Measurements from ENCODE around the gene KCNIP3. TPM values are rescaled to one million over a fixed set of nuclear protein-coding genes. Genes with fewer than 3 reads are reported as not detected.

KCNIP3 gene
- total RNA-seq, 1 donor = 2.6 TPM

- no peak overlapping the region for H3K4me3 ChIP-seq (ENCODE audit: low read depth, low read length)
- TF ChIP-seq, protein P1, sequence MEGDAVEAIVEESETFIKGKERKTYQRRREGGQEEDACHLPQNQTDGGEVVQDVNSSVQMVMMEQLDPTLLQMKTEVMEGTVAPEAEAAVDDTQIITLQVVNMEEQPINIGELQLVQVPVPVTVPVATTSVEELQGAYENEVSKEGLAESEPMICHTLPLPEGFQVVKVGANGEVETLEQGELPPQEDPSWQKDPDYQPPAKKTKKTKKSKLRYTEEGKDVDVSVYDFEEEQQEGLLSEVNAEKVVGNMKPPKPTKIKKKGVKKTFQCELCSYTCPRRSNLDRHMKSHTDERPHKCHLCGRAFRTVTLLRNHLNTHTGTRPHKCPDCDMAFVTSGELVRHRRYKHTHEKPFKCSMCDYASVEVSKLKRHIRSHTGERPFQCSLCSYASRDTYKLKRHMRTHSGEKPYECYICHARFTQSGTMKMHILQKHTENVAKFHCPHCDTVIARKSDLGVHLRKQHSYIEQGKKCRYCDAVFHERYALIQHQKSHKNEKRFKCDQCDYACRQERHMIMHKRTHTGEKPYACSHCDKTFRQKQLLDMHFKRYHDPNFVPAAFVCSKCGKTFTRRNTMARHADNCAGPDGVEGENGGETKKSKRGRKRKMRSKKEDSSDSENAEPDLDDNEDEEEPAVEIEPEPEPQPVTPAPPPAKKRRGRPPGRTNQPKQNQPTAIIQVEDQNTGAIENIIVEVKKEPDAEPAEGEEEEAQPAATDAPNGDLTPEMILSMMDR (IDR thresholded peaks at IDR 0.05; ENCODE audit: insufficient read depth, low read depth, low read length) = no peak
- no peak for DNase-seq (ENCODE audit: low read depth)
Observed at GRCh38 chr2:95284886-95285541, 12.1 kb upstream of the KCNIP3 start.

- no peak for DNase-seq (ENCODE audit: low read depth)
- TF ChIP-seq, protein P1 (IDR thresholded peaks at IDR 0.05; ENCODE audit: insufficient read depth, low read depth, low read length) = no peak
- H3K4me3 ChIP-seq (ENCODE audit: low read depth, low read length) = no peak overlapping the region
Observed at GRCh38 chr2:95285542-95285932, 11.6 kb upstream of the KCNIP3 start.

DNA sequence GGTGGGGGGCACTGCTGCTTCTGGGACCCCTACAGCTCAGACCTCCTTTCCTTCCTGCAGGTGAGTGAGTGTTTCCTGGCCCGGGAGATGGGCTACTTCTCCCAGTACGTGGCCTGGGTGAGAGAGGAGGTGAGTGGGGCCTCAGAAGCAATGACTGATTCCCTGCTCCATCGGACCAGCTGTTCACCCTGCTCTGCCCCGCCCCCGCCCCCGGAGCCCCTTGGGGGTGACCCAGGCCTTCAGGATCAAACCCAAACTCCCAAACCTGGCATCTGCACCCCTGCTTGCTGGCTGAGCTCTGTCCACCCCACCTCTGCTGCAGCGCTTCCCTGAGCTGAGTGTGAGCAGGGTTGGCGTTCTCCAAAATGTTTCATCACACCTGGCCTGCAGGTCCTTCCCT lies 9.8 kb upstream of the KCNIP3 start:
- TF ChIP-seq, protein P1 (IDR thresholded peaks at IDR 0.05; ENCODE audit: insufficient read depth, low read depth, low read length) = no peak
- DNase-seq (ENCODE audit: low read depth) = no peak
- H3K4me3 ChIP-seq (ENCODE audit: low read depth, low read length) = no peak overlapping the region

GRCh38 chr2:95287806-95288205 lies 9.3 kb upstream of the KCNIP3 start:
- TF ChIP-seq, protein P1 (IDR thresholded peaks at IDR 0.05; ENCODE audit: insufficient read depth, low read depth, low read length) = no peak
- H3K4me3 ChIP-seq (ENCODE audit: low read depth, low read length) = no peak overlapping the region
- DNase-seq (ENCODE audit: low read depth) = no peak

DNA sequence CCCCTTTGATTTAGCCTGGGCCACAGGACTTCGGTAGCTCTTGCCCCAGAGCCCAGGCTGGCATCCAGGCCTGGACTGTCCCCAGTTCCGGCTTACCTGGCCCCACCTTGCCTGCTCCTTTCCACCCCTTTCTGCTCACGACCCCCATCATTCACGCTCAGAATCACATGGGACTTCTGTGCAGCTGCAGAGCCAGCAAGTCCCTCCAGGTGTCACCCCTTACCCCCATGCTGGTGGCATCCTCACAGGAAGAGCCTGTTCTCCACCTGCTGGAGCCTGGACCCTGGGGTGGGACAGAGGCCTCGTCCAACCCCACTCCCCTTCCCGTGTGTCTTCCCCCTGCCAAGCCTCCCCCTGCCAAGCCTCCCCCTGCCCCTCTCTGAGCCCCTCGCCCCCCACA lies 7.9 kb upstream of the KCNIP3 start:
- TF ChIP-seq, protein P1 (IDR thresholded peaks at IDR 0.05; ENCODE audit: insufficient read depth, low read depth, low read length) = no peak
- H3K4me3 ChIP-seq (ENCODE audit: low read depth, low read length) = no peak overlapping the region
- DNase-seq (ENCODE audit: low read depth) = no peak

GRCh38 chr2:95291222-95291621 lies 5.9 kb upstream of the KCNIP3 start:
- no peak for DNase-seq (ENCODE audit: low read depth)
- H3K4me3 ChIP-seq (ENCODE audit: low read depth, low read length) = no peak overlapping the region
- TF ChIP-seq, protein P1 (IDR thresholded peaks at IDR 0.05; ENCODE audit: insufficient read depth, low read depth, low read length) = no peak

Measured in fibroblast of villous mesenchyme (primary cell).